Forelimb muscle (tissue), 1 donor: ENCODE data around the gene KRTAP10-4. TPM values are rescaled to one million over a fixed set of nuclear protein-coding genes. Genes with fewer than 3 reads are reported as not detected.

Experiments
- DNase-seq: peaks from one replicate; pipeline ENCODE4 v3.0.0-alpha.2; 2013; ENCODE audit warnings: low read depth
- polyA plus RNA-seq: library from polyadenylated mRNA; unstranded; fragments of 120-200 nt; gene quantifications from one replicate; pipeline ENCODE4 v1.2.1, GENCODE V29; 2013; ENCODE audit not compliant: insufficient read length

Gene KRTAP10-4
- polyA plus RNA-seq, 1 donor: not detected

GRCh38 chr21:44615911-44616590 is 42.5 kb downstream of the KRTAP10-4 start:
- DNase-seq: no peak

GRCh38 chr21:44616591-44616926 is 43.0 kb downstream of the KRTAP10-4 start:
- no peak for DNase-seq

- DNase-seq: no peak
Measured at GRCh38 chr21:44617071-44617501, 43.6 kb downstream of the KRTAP10-4 start.

GRCh38 chr21:44618504-44618903 is 45.0 kb downstream of the KRTAP10-4 start:
- DNase-seq: no peak

- no peak for DNase-seq
Measured at GRCh38 chr21:44618909-44619308, 45.4 kb downstream of the KRTAP10-4 start.

- DNase-seq: no peak
Measured at GRCh38 chr21:44619886-44620285, 46.4 kb downstream of the KRTAP10-4 start.

GRCh38 chr21:44623575-44623974 is 50.0 kb downstream of the KRTAP10-4 start:
- no peak for DNase-seq

Other genes with a start within 250 kb of the KRTAP10-4 start
- 16.5 TPM for gene CFAP410, start 234.3 kb upstream of the KRTAP10-4 start, polyA plus RNA-seq
- gene TRPM2, start 220.1 kb upstream of the KRTAP10-4 start, polyA plus RNA-seq: 1.5 TPM
- gene LRRC3, start 118.2 kb upstream of the KRTAP10-4 start, polyA plus RNA-seq: 2.2 TPM
- not detected for gene KRTAP10-1, start 33.5 kb upstream of the KRTAP10-4 start, polyA plus RNA-seq
- gene KRTAP10-2, start 22.2 kb upstream of the KRTAP10-4 start, polyA plus RNA-seq: not detected
- not detected for gene KRTAP10-3, start 14.9 kb upstream of the KRTAP10-4 start, polyA plus RNA-seq
- gene KRTAP10-5, start 6.9 kb downstream of the KRTAP10-4 start, polyA plus RNA-seq: not detected
- gene KRTAP10-6, start 18.8 kb downstream of the KRTAP10-4 start, polyA plus RNA-seq: not detected
- not detected for gene KRTAP10-7, start 26.9 kb downstream of the KRTAP10-4 start, polyA plus RNA-seq
- gene KRTAP10-8, start 38.4 kb downstream of the KRTAP10-4 start, polyA plus RNA-seq: not detected
- not detected for gene KRTAP10-9, start 53.4 kb downstream of the KRTAP10-4 start, polyA plus RNA-seq
- not detected for gene KRTAP10-10, start 63.6 kb downstream of the KRTAP10-4 start, polyA plus RNA-seq
- gene KRTAP10-11, start 72.7 kb downstream of the KRTAP10-4 start, polyA plus RNA-seq: not detected
- not detected for gene KRTAP12-4, start 80.9 kb downstream of the KRTAP10-4 start, polyA plus RNA-seq
- gene KRTAP12-3, start 84.2 kb downstream of the KRTAP10-4 start, polyA plus RNA-seq: not detected
- not detected for gene KRTAP12-2, start 93.2 kb downstream of the KRTAP10-4 start, polyA plus RNA-seq
- not detected for gene KRTAP12-1, start 108.4 kb downstream of the KRTAP10-4 start, polyA plus RNA-seq
- gene KRTAP10-12, start 123.4 kb downstream of the KRTAP10-4 start, polyA plus RNA-seq: not detected
- 0.13 TPM for gene TSPEAR, start 137.8 kb downstream of the KRTAP10-4 start, polyA plus RNA-seq
- 93.3 TPM for gene UBE2G2, start 228.1 kb downstream of the KRTAP10-4 start, polyA plus RNA-seq
- gene SUMO3, start 244.3 kb downstream of the KRTAP10-4 start, polyA plus RNA-seq: 60.2 TPM